HepG2 (cell line): ENCODE measurements around the gene YTHDF1. TPM values are rescaled to one million over a fixed set of nuclear protein-coding genes. Genes with fewer than 3 reads are reported as not detected.

Experiments
- ATAC-seq: fragments of 200-7000 bp; cut with Tn5 transposase; 3 replicates; pipeline ENCODE4 v1.9.1; 2020; ENCODE audit warnings: mild to moderate bottlenecking, moderate library complexity
- BruUV-seq: library from RNA; stranded (reverse); fragments of 400-500 nt; replicated peaks from 2 replicates; lab custom pipeline; 2021; lab: Mats Ljungman, UMichigan
- CTCF ChIA-PET: fragments of 300-600 bp; formaldehyde crosslinking; extraction: SDS; loops from one replicate; lab custom pipeline; 2021; ENCODE audit warnings: low total read pairs, inconsistent platforms, low intra/inter-chr PET ratio; lab: Yijun Ruan, JAX
- POLR2A ChIA-PET: fragments of 350-600 bp; sonication (Branson Sonifier 250); formaldehyde crosslinking; loops from one replicate; lab custom pipeline; 2020; ENCODE audit warnings: antibody characterized with exemption, inconsistent platforms; lab: Yijun Ruan, JAX
- DNase-seq: peaks from one replicate; pipeline ENCODE4 v3.0.0-alpha.2; 2015; ENCODE audit warnings: low spot score
- FAIRE-seq: peaks from 3 replicates; lab custom pipeline; 2011; peaks lifted over from hg19 to GRCh38; lab: Jason Lieb, UNC
- H2AFZ ChIP-seq: one replicate; pipeline ENCODE4 v1.6.1; 2011; ENCODE audit warnings: low read length, inconsistent platforms
- H3K27ac ChIP-seq: fragments of 300-600 bp; 3 replicates; pipeline ENCODE4 v1.8.0; 2011; ENCODE audit warnings: mixed run types, mild to moderate bottlenecking, mixed read lengths, low read length, inconsistent platforms; ENCODE audit not compliant: insufficient read depth; ENCODE audit errors: extremely low read length
- H3K27me3 ChIP-seq, 2 experiments: fragments of 200-600 bp in 1 of 2; 2 replicates in 1 of 2; 3 replicates in 1 of 2; pipeline versions ENCODE4 v1.6.0 to v1.8.0; 2011; ENCODE audit warnings: low read length in 2 of 2, mild to moderate bottlenecking in 2 of 2, moderate library complexity in 2 of 2, inconsistent platforms in 1 of 2; ENCODE audit not compliant: insufficient read depth in 2 of 2, control insufficient read depth in 1 of 2
- H3K36me3 ChIP-seq, 2 experiments: fragments of 200-600 bp in 1 of 2; replicated peaks in 1 of 2; 2 replicates in 1 of 2; 3 replicates in 1 of 2; pipeline versions ENCODE4 v1.5.1 to v1.8.0; 2011; ENCODE audit warnings: low read length in 2 of 2, inconsistent platforms in 1 of 2; ENCODE audit not compliant: insufficient read depth in 2 of 2, control insufficient read depth in 1 of 2
- H3K4me1 ChIP-seq: 2 replicates; pipeline ENCODE4 v1.5.1; 2012; ENCODE audit warnings: low read length, inconsistent platforms; ENCODE audit not compliant: insufficient read depth
- H3K4me2 ChIP-seq: 2 replicates; pipeline ENCODE4 v1.6.0; 2011; ENCODE audit warnings: low read depth, low read length, inconsistent platforms
- H3K4me3 ChIP-seq, 3 experiments: fragments of 200-600 bp in 1 of 3; sonication (generic), shearing (Covaris generic) in 1 of 3; replicated peaks in 1 of 3; 2 replicates each; pipeline ENCODE4 v1.5.1; 2011 to 2016; ENCODE audit warnings: low read length in 3 of 3, inconsistent platforms in 2 of 3, low read depth in 2 of 3, mild to moderate bottlenecking in 2 of 3, control low read depth in 1 of 3, mixed read lengths in 1 of 3; ENCODE audit not compliant: insufficient read depth in 1 of 3
- H3K79me2 ChIP-seq: one replicate; pipeline ENCODE4 v1.6.1; 2011; ENCODE audit warnings: low read length, inconsistent platforms; ENCODE audit not compliant: insufficient read depth
- H3K9ac ChIP-seq: 2 replicates; pipeline ENCODE4 v1.6.0; 2011; ENCODE audit warnings: mild to moderate bottlenecking, low read depth, low read length, inconsistent platforms; ENCODE audit not compliant: insufficient read depth
- H3K9me3 ChIP-seq: 2 replicates; pipeline ENCODE4 v1.5.1; 2012; ENCODE audit warnings: mild to moderate bottlenecking, low read length
- H4K20me1 ChIP-seq: 2 replicates; pipeline ENCODE4 v1.6.0; 2011; ENCODE audit warnings: inconsistent platforms, mild to moderate bottlenecking, low read length, moderate library complexity; ENCODE audit not compliant: insufficient read depth
- BHLHE40 ChIP-seq: IDR thresholded peaks from 2 replicates; pipeline ENCODE4 v1.6.1; 2011; ENCODE audit warnings: low read length, improper control_type of control experiment
- CSRNP2 ChIP-seq: sonication (generic); formaldehyde crosslinking; conservative IDR thresholded peaks from 2 replicates; pipeline ENCODE4 v1.8.0; 2022; ENCODE audit warnings: low read depth, missing genetic modification reagents
- MAFF ChIP-seq: IDR thresholded peaks from 2 replicates; pipeline ENCODE4 v1.6.1; 2011; ENCODE audit warnings: low read depth, low read length, improper control_type of control experiment
- MAFK ChIP-seq, 2 experiments: IDR thresholded peaks in 1 of 2; conservative IDR thresholded peaks in 1 of 2; 2 replicates each; pipeline ENCODE4 v1.6.1; 2011; ENCODE audit warnings: improper control_type of control experiment in 2 of 2, low read length in 2 of 2
- RBFOX2 ChIP-seq: fragments of 200-400 bp; formaldehyde crosslinking; IDR thresholded peaks from 2 replicates; pipeline ENCODE4 v1.6.1; 2017; ENCODE audit warnings: low read depth, mild to moderate bottlenecking, low read length
- SALL2 ChIP-seq: sonication (generic); formaldehyde crosslinking; IDR thresholded peaks from 2 replicates; pipeline ENCODE4 v1.8.1; 2023; ENCODE audit warnings: mild to moderate bottlenecking, missing genetic modification reagents, inconsistent platforms
- SMARCC2 ChIP-seq: fragments of 450-650 bp; IDR thresholded peaks from 2 replicates; pipeline ENCODE4 v1.6.1; 2017; ENCODE audit warnings: antibody characterized with exemption, mild to moderate bottlenecking
- SP5 ChIP-seq: IDR thresholded peaks from 2 replicates; pipeline ENCODE4 v1.6.1; 2016; ENCODE audit warnings: low read depth, borderline replicate concordance
- WGBS: methylation state at CpG from one replicate; pipeline ENCODE4 v1.1.6; 2017; ENCODE audit warnings: low lambda C conversion rate; 5-methylcytosine and 5-hydroxymethylcytosine counted together
- in situ Hi-C: cut with HindIII; loops from 2 replicates; pipeline ENCODE4 v1.10.0; 2017; ENCODE audit warnings: low pct_unique_long_range_greater_than_20kb; ENCODE audit not compliant: extremely low pct_ligation_motif_present
- intact Hi-C: fragments of 100-400 bp; cut with micrococcal nuclease; formaldehyde crosslinking; loops from one replicate; pipeline ENCODE4 v1.10.0; 2022; ENCODE audit not compliant: unreplicated experiment
- polyA plus RNA-seq, 8 experiments: library from polyadenylated mRNA; depleted of rRNA in 3 of 8; stranded (reverse) in 7 of 8; unstranded in 1 of 8; fragments of >200 nt; fragmentation: Illumina TruSeq in 4 of 8; extraction: Trizol in 4 of 8; gene quantifications; 2 replicates each; pipeline versions ENCODE4 v1.2.1 to v1.2.3, GENCODE V29; 2011 to 2016; ENCODE audit warnings: low read depth in 4 of 8, missing spikeins in 1 of 8, mixed read lengths in 1 of 8; ENCODE audit not compliant: insufficient read depth in 1 of 8
- total RNA-seq, 5 experiments: library from RNA; depleted of rRNA; stranded (reverse); fragments of >200 nt; fragmentation: Illumina TruSeq; extraction: Trizol; gene quantifications; 2 replicates each; pipeline ENCODE4 v1.2.3, GENCODE V29; 2016; ENCODE audit warnings: low read depth in 1 of 5
- TF ChIP-seq, protein P1 (sequence below): sonication (generic); formaldehyde crosslinking; IDR thresholded peaks from 2 replicates; pipeline ENCODE4 v1.5.1; 2020; ENCODE audit warnings: mild to moderate bottlenecking, missing genetic modification reagents, moderate library complexity
- TF ChIP-seq, protein P2 (sequence below): sonication (generic); formaldehyde crosslinking; IDR thresholded peaks from 2 replicates; pipeline ENCODE4 v1.4.0; 2020; ENCODE audit warnings: missing genetic modification reagents, borderline replicate concordance

The YTHDF1 gene
- total and polyA plus RNA-seq, 2 of the 13 experiments (the other 11 are each of a cell fraction or from before 2014, with no cell fraction given), result 34.5 to 37.7 TPM

GRCh38 chr20:63208346-63208909 lies 7.5 kb downstream of the YTHDF1 start:
- FAIRE-seq (no peak), DNase-seq (no peak), ATAC-seq (no peak)
- intact Hi-C loops (no loop called here), in situ Hi-C loops (no loop called here)
- Histone ChIP-seq H3K27ac (no peak overlapping the region), H4K20me1 (peaks cover 79% of the 10 kb centered on the region), H3K27me3 (no peaks in the 10 kb centered on the region), H3K79me2 (peaks cover 79% of the 10 kb centered on the region), H3K36me3 (peaks cover 72 to 90% of the 10 kb centered on the region in 2 experiments), H3K4me2 (no peak overlapping the region), H3K9me3 (no peaks in the 10 kb centered on the region), H3K4me1 (peaks cover 42% of the 10 kb centered on the region), H3K4me3 (no peak overlapping the region), H2AFZ (no peak overlapping the region), H3K9ac (no peak overlapping the region)
- ChIA-PET CTCF (no interaction called here), POLR2A (no interaction called here)
- no TSS peak for BruUV-seq
- WGBS, result 96% methylated on average over 6 of the region's 6 CpGs
- TF ChIP-seq MAFF, result peak; percentile 51; the same call in 1 of the 2 replicates
- peak; percentile 50 to 63; a peak in 3 of 4 replicates for TF ChIP-seq MAFK (conservative IDR thresholded peaks at IDR 0.05 in 1 of 2, IDR thresholded peaks at IDR 0.05 in 1 of 2; ENCODE audit: low read length in 2 of 2)
- no peak for TF ChIP-seq RBFOX2
- TF ChIP-seq, all 625 proteins: peak for 2

DNA sequence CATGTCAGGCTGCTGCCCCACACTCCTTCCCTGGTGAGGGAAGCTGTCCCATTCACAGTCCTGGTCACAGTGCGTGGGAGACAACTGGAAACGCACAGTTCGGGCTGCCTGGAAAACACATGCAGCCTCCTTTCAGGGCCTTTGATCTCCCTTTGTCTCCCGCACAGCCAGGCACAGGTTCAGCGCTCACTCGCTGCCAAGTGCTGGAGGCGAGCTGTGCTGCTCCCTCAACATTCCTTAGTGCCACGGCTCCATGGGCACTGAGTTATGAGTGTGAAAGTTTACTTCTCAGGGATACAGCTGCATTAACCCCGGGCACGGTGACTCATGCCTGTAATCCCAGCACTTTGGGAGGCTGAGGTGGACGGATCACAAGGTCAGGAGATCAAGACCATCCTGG lies 9.1 kb downstream of the YTHDF1 start:
- H3K27ac ChIP-seq, result no peak overlapping the region
- peaks cover 26% of the 10 kb centered on the region for H3K4me1 ChIP-seq
- no peak overlapping the region for H2AFZ ChIP-seq
- 91% methylated on average over 9 of the region's 11 CpGs for WGBS
- no peaks in the 10 kb centered on the region for H3K27me3 ChIP-seq
- intact Hi-C loops, result no loop called here
- peaks cover 75 to 90% of the 10 kb centered on the region in 2 experiments for H3K36me3 ChIP-seq
- CTCF ChIA-PET, result no interaction called here
- no peak overlapping the region for H3K9ac ChIP-seq
- in situ Hi-C loops, result no loop called here
- POLR2A ChIA-PET, result no interaction called here
- no peak for ATAC-seq
- no peak overlapping the region for H3K4me2 ChIP-seq
- DNase-seq, result no peak
- BruUV-seq, result no TSS peak
- FAIRE-seq, result no peak
- no peaks in the 10 kb centered on the region for H3K9me3 ChIP-seq
- H4K20me1 ChIP-seq, result peaks cover 75% of the 10 kb centered on the region
- peaks cover 72% of the 10 kb centered on the region for H3K79me2 ChIP-seq
- H3K4me3 ChIP-seq, result no peak overlapping the region
- TF ChIP-seq CSRNP2 (no peak), SMARCC2 (no peak), BHLHE40 (no peak), SALL2 (CRISPR knock-in tag) (no peak), SP5 (CRISPR knock-in tag) (no peak)
- TF ChIP-seq, protein P1, sequence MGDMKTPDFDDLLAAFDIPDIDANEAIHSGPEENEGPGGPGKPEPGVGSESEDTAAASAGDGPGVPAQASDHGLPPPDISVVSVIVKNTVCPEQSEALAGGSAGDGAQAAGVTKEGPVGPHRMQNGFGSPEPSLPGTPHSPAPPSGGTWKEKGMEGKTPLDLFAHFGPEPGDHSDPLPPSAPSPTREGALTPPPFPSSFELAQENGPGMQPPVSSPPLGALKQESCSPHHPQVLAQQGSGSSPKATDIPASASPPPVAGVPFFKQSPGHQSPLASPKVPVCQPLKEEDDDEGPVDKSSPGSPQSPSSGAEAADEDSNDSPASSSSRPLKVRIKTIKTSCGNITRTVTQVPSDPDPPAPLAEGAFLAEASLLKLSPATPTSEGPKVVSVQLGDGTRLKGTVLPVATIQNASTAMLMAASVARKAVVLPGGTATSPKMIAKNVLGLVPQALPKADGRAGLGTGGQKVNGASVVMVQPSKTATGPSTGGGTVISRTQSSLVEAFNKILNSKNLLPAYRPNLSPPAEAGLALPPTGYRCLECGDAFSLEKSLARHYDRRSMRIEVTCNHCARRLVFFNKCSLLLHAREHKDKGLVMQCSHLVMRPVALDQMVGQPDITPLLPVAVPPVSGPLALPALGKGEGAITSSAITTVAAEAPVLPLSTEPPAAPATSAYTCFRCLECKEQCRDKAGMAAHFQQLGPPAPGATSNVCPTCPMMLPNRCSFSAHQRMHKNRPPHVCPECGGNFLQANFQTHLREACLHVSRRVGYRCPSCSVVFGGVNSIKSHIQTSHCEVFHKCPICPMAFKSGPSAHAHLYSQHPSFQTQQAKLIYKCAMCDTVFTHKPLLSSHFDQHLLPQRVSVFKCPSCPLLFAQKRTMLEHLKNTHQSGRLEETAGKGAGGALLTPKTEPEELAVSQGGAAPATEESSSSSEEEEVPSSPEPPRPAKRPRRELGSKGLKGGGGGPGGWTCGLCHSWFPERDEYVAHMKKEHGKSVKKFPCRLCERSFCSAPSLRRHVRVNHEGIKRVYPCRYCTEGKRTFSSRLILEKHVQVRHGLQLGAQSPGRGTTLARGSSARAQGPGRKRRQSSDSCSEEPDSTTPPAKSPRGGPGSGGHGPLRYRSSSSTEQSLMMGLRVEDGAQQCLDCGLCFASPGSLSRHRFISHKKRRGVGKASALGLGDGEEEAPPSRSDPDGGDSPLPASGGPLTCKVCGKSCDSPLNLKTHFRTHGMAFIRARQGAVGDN, result no peak; the same call in 1 of the 2 replicates
- TF ChIP-seq, protein P2, sequence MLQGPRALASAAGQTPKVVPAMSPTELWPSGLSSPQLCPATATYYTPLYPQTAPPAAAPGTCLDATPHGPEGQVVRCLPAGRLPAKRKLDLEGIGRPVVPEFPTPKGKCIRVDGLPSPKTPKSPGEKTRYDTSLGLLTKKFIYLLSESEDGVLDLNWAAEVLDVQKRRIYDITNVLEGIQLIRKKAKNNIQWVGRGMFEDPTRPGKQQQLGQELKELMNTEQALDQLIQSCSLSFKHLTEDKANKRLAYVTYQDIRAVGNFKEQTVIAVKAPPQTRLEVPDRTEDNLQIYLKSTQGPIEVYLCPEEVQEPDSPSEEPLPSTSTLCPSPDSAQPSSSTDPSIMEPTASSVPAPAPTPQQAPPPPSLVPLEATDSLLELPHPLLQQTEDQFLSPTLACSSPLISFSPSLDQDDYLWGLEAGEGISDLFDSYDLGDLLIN (CRISPR knock-in tag), result no peak
